ENCODE data around the gene OR6C70.
"Not testable (repeated sequence)": the region's sequence is repeated elsewhere in the genome, so short reads cannot be mapped to it uniquely, and the experiment has no call there.

The OR6C70 gene

GRCh38 chr12:55470088-55470829 is at the start of gene OR6C70:
OR6C70 (minus strand) TSS chr12:55470138; CDS start chr12:55470138, 0 bp downstream.
- DNase-seq: no peak

GRCh38 chr12:55516391-55516790 is 46.5 kb upstream of the OR6C70 start:
- DNase-seq: no peak

GRCh38 chr12:55515696-55516095 is 45.8 kb upstream of the OR6C70 start:
- no peak for DNase-seq

GRCh38 chr12:55501601-55502000 is 31.7 kb upstream of the OR6C70 start:
- DNase-seq: no peak

- DNase-seq: no peak
These were observed 29.9 kb upstream of the OR6C70 start for GRCh38 chr12:55499810-55500252.

GRCh38 chr12:55499231-55499630 is 29.3 kb upstream of the OR6C70 start:
- DNase-seq: no peak

GRCh38 chr12:55495490-55495889 is 25.6 kb upstream of the OR6C70 start:
- DNase-seq: no peak

- DNase-seq: no peak
These were observed 22.1 kb upstream of the OR6C70 start, which contains the start of gene OR6C68 for GRCh38 chr12:55492078-55492477. OR6C68 (plus strand) TSS chr12:55492378; CDS start chr12:55492378, 0 bp downstream.

GRCh38 chr12:55484284-55484683 is 14.3 kb upstream of the OR6C70 start:
- DNase-seq: not testable (repeated sequence)

GRCh38 chr12:55479136-55479535 is 9.2 kb upstream of the OR6C70 start:
- not testable (repeated sequence) for DNase-seq

GRCh38 chr12:55472264-55472663 is 2.3 kb upstream of the OR6C70 start:
- no peak for DNase-seq

GRCh38 chr12:55469291-55469690 is 647 bp downstream of the OR6C70 start:
- no peak for DNase-seq

- DNase-seq: no peak
These were observed 2.1 kb downstream of the OR6C70 start for GRCh38 chr12:55467836-55468235.

- not testable (repeated sequence) for DNase-seq
These were observed 5.0 kb downstream of the OR6C70 start for GRCh38 chr12:55464926-55465325.

- no peak for DNase-seq
These were observed 21.1 kb downstream of the OR6C70 start for GRCh38 chr12:55448825-55449224.

GRCh38 chr12:55446326-55446725 is 23.6 kb downstream of the OR6C70 start:
- DNase-seq: no peak

GRCh38 chr12:55445357-55445756 is 24.6 kb downstream of the OR6C70 start:
- no peak for DNase-seq

- no peak for DNase-seq
These were observed 26.2 kb downstream of the OR6C70 start, which contains the start of gene OR6C2 for GRCh38 chr12:55443776-55444175. OR6C2 (plus strand) TSS chr12:55444076; CDS start chr12:55452214, 8,138 bp downstream.

GRCh38 chr12:55441233-55441632 is 28.7 kb downstream of the OR6C70 start:
- DNase-seq: not testable (repeated sequence)

GRCh38 chr12:55428331-55429243 is 41.4 kb downstream of the OR6C70 start:
- DNase-seq: no peak

- no peak for DNase-seq
These were observed 44.0 kb downstream of the OR6C70 start, which contains the start of gene OR6C76 for GRCh38 chr12:55425954-55426353. OR6C76 (plus strand) TSS chr12:55426254; CDS start chr12:55426254, 0 bp downstream.

- DNase-seq: no peak
These were observed 49.5 kb downstream of the OR6C70 start for GRCh38 chr12:55420307-55420962.
